GM21367 (cell line): ENCODE data around the gene SCAF4.
A peak's percentile ranks its signal among the peaks of the same experiment; 100 is the strongest.
"Not testable (repeated sequence)": the region's sequence is repeated elsewhere in the genome, so short reads cannot be mapped to it uniquely, and the experiment has no call there.

Experiments
- ATAC-seq: cut with Tn5 transposase; IDR thresholded peaks from one replicate; pipeline ENCODE4 v1.9.1; 2021; ENCODE audit not compliant: unreplicated experiment

Gene SCAF4

DNA sequence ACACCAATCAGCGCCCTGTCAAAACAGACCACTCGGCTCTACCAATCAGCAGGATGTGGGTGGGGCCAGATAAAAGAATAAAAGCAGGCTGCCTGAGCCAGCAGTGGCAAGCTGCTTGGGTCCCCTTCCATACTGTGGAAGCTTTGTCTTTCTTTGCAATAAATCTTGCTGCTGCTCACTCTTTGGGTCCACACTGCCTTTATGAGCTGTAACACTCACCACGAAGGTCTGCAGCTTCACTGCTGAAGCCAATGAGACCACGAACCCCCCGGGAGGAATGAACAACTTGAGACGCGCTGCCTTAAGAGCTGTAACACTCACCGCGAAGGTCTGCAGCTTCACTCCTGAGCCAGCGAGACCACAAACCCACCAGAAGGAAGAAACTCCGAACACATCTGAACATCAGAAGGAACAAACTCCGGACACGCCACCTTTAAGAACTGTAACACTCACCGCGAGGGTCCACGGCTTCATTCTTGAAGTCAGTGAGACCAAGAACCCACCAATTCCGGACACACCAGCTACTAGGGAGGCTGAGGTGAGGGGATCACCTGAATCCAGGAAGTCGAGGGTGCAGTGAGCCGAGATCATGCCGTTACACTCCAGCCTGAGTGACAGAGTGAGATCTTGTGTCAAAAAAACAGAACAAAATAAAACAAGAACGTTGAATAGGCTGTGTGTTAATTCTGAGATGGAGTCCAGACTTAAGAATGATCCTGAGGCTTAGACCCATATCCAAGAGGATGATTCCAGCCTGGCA is 76.9 kb downstream of the SCAF4 start:
- not testable (repeated sequence) for ATAC-seq

DNA sequence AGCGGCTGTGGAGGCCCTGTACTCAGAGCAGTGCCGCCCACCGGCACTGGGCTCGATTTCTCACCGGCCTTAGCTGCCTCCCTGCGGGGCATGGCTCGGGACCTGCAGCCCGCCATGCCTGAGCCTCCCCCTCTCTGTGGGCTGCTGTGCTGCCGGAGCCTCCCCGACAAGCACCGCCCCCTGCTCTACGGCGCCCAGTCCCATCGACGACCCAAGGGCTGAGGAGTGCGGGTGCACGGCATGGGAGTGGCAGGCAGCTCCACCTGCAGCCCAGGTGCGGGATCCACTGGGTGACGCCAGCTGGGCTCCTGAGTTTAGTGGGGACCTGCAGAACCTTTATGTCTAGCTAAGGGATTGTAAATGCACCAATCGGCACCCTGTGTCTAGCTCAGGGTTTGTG is 77.6 kb downstream of the SCAF4 start:
- no peak for ATAC-seq

DNA sequence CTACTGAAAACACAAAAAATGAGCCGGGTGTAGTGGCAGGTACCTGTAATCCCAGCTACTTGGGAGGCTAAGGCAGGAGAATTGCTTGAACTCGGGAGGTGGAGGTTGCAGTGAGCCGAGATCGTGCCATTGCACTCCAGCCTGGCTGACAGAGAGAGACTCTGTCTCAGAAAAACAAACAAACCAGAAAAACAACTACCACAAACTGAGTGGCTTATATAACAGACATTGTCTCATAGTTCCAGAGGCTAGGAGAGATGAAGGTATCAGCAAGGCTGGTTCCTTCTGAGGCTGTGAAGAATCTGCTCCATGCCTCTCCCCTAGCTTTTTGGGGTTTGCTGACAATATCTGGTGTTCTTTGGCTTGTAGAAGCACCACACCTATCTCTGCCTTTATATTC is 80.4 kb downstream of the SCAF4 start:
- ATAC-seq = not testable (repeated sequence)

DNA sequence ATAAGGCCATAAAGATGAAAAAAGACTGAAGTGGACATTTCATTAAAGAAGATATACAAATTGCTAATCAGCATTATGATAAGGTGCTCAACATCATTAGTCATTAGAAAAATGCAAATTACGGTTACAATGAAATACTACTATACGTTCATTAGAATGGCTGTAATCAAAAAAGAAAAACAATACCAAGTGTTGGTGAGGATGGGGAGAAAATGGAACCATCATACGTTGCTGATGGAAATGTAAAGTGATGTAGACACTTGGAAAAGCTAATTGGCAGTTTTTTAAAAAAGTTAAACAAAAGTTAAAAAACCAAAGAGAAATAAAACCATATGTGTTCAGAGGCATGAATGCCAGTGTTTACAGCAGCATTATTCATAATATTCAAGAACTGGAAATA is 81.0 kb downstream of the SCAF4 start:
- no peak for ATAC-seq

DNA sequence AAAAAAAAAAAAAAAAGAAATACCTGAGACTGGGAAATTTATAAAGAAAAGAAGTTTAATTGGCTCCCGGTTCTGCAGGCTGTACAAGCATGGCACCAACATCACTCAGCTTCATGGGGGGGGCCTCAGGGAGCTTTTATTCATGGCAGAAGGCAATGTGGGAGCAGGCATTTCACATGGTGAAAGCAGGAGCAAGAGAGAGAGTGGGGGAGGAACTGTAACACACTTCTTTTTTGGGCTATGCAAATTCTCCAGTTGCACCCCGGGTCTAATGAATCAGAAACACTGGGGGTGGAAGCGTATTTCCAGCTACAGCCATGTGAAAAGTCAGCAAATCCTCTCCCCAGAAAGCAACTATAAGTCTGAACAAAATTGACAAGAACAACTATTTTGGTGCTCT is 84.3 kb downstream of the SCAF4 start:
- ATAC-seq = peak; percentile 79

DNA sequence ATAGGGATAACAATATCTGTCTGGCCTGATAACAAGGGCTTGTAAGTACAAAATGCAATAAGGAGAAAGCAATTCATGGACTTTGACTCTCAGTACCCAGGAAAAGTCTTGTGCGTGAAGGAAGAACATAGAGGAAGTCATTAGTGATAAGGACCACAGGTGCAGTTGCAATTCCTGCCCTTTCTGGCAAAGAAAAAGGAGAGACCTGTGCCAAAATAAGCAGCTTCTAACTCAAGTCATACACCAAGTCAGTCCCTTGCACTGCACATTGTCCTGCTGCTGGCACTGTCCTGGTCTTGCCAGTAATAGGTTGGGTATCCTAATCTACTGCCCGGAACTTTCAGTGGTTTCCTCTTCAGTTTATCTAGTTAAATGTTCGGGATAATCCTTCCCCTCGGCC is 87.3 kb downstream of the SCAF4 start:
- ATAC-seq = no peak

DNA sequence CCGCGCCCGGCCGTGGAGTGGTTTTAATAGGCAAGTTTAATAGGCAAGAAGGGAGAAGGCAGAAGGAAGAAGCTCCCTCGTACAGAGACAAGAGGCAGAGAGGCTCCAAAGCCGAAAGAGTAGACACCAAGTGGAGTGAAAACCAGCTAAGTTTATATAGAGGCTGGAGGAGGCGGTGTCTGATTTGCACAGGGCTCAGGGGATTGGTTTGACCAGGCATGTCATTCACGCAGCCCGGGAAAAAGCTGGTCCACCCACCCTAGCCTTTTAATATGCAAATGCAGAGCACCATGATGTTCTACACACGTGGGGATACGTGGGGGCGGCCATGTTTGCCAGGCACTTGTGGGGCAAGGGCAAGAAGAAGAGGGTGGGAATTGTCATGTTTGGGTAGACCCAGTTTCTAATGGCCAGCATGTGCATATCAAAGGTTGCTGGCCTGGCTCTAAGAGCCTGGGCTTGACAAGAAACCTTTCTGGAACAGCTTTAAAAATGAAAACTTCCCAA is 90.4 kb downstream of the SCAF4 start:
- no peak for ATAC-seq

DNA sequence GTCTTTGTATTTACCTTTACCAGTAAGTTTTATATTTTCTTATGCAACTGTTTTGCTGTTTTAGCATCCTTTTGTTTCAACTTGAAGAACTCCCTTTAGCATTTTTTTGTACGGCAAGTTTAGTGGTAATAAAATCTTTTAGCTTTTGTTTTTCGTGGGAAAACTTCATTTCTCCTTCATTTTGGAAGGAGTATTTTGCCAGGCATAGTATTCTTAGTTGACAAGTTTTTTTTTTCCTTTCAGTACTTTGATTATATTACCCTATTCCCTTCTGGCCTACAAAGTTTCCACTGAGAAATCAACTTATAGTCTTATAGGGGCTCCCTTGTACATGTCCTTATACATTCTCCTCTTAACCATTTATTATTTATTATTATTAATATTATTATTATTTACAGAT is 95.0 kb downstream of the SCAF4 start:
- ATAC-seq = no peak

DNA sequence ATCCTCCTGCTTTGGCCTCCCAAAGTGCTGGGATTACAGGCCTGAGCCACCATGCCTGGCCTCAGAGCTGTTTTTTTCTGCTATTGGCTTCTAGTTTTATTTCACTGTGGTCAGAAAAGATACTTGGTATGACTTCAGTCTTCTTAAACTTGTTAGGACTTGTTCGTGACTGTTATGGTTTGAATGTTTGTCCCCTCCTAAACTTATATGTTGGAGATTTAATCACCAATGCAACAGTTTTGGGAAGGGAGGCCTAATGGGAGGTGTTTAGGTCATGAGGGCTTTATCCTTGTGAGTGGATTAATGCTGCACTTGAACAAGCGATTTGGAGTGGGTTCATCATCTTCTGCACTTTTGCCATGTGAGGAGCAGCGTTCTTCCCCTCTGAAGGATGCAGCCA is 96.9 kb downstream of the SCAF4 start:
- no peak for ATAC-seq

DNA sequence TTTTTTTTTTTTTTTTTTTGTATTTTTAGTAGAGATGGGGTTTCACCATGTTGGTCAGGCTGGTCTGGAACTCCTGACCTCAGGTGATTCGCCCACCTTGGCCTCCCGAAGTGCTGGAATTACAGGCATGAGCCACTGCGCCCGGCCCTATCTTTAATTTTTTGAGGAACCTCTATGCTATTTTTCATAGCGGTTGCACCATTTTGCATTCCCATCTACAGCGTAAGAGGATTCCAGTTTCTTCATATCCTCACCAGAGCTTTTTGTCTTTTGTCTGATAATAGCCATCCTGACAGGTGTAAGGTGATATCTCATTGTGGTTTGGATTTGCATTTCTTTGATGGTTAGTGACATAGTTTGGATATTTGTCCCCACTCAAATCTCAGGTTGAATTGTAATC is 100.0 kb downstream of the SCAF4 start:
- ATAC-seq = not testable (repeated sequence)

DNA sequence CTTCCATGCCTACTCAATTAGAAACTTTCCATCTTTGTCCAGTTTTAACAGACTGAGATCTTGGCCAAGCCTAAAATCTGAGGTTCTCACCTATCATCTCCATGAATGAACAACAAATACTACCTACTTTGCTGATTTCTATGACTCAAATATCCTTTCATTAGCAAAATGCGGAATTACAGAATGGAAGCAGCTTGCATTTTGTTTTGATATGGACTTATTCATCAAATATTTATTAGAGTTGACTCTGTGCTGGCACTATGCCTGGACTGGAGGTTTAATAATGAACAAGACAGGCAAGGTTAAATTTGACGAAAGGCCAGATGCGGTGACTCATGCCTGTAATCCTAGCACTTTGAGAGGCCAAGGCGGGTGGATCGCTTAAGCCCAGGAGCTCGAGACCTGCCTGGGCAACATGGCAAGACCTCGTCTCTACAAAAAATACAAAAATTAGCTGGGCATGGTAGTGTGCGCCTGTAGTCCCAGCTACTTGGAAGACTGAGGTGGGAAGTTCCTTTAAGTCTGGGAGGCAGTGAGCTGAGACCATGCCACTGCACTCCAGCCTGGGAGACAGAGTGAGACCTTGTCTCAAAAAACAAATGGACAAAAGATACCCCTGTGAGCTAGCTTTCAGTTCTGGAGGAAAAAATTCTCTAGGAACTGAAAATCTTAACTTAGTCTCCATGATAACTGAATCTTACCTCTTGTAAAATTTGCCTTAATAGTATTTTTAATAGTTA is 101.8 kb downstream of the SCAF4 start:
- ATAC-seq = no peak

DNA sequence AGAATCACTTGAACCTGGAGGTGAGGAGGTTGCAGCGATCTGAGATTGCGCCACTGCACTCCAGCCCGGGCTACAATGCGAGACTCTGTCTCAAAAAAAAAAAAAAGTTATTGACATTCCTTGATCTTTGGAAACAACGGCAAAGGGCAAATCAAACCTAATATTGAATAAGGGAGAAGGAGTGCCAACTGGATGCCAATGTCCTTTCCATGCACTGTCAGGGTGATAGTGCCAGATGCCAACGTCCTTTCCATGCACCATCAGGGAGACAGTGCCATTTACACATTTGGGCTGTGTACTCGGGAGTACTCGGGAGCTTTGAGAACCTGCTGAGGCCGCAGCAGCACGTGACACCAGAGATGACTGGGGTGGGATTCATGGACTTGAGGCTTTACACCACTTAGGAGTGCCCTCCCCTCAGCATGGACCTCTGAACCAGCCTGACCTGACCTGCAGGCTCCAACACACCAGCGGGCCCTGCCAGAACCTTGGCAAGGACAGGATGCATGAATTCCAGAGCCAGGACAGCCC is 106.9 kb downstream of the SCAF4 start:
- ATAC-seq = no peak

DNA sequence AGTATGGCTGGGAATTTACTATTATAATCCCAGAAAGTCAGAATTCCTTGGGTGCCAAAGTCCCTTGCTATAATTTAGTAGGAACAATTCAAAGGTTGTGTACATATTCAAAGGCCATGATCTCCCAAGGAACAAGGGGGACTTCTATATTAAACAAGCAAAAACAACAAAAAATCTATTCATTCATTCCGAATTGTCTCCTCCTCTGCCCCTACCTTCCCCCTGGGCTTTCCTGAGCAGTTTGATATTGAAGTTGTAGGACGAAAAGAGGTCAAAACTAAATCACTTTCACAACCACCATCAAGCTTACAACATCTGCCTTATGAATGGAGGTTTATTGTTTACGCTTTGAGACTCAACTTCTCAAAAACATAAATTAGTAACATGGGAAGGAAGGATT is 107.7 kb downstream of the SCAF4 start:
- no peak for ATAC-seq

DNA sequence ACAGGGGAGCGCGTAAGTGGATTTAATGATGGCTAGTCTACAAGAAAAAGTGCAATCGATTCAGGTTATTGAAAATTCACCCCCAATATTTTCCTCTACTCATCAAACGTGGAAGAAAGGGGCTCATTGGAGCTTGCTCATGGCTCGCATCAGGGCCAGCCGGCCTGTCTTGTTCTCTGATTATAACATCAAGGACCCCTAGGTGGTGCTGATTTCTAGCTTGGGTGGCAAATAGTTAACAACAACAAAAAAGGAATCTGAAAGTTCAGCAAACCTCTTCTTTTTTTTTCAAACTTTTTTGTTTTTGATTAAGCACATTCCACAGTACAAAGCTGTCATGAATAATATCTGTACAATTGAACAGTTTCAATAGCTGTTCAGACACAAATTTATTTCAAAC is 108.3 kb downstream of the SCAF4 start:
- ATAC-seq = no peak

DNA sequence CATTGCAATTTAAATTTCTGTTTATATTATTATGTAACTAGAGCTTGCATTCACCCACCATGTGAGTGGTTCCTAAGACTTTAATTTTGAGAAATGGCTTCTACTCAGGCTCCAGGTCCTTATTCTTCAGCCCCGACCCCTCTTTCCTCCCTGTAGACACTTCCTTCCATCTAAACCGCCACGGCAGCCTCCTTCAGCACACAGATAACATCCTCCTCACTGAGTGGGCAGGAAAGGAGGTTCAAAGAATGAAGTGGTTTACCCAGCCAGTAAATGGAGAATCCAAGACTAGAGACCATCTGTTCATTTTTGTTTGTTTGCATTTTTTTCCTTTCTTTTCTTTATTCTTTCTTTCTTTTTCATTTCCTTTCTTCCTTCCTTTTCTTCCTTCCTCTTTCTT is 109.5 kb downstream of the SCAF4 start:
- no peak for ATAC-seq
